Measurements from ENCODE around the gene NPAS3.

Gene NPAS3

DNA sequence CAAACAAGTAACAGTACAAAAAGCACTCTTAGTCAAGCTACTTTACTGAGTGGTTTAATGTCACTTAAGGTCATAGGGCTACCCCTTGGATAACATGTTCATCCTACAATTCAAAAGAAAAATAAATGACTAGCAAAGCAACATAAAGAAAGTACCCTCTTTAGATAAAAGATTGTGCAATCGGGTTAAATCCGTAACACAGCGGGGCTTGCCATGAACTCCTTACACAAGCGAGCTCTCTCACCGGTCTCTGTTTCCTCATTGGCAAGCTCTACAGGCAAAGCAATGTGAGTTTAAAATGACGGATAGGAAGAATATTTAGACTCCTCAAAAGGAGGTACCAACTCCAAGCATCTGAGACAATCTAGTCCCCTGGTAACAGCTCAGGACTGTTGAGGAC, 871.6 kb downstream of the NPAS3 start:
- no peak for DNase-seq

GRCh38 chr14:33811721-33812120, 873.0 kb downstream of the NPAS3 start:
- DNase-seq, result no peak

GRCh38 chr14:33812181-33812580, 873.5 kb downstream of the NPAS3 start:
- no peak for DNase-seq

DNA sequence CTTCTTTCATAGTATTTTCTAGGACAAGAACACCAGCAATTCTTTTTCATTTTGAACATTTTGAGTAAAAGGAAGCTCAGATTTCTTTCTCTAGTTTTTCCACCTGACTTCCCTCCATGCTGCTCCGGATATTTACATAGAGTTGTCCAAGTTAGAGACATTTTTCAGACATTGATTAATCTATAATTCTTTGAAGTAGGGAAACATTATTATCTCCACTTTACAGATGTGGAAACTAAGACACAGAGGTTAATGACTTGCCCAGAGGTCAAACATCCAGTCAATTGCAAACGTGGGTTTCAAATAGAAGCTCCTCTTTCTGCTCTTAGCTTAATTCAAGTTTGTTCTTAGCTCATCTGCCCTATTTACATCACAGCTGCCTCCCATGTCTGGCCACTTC, 873.9 kb downstream of the NPAS3 start:
- no peak for DNase-seq

DNA sequence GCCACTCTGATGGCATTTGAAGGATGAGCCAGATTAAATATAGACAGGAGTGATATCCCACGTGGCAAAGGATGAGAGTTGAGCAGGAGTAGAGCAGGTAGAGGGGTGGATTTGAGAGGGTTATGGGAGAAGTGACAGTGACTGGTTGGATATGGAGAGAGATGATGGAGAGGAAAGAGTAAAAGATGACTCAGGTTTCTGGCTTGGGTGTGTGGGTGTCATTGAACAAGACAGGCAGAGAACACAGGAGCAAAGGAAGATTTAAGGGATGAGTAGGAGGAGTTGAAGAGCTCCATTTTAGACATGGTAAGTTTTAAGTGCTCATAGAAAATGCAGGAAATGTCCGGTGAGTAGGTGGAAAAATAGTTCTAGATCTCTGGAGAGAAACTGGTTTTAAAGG, 875.3 kb downstream of the NPAS3 start:
- no peak for DNase-seq

DNA sequence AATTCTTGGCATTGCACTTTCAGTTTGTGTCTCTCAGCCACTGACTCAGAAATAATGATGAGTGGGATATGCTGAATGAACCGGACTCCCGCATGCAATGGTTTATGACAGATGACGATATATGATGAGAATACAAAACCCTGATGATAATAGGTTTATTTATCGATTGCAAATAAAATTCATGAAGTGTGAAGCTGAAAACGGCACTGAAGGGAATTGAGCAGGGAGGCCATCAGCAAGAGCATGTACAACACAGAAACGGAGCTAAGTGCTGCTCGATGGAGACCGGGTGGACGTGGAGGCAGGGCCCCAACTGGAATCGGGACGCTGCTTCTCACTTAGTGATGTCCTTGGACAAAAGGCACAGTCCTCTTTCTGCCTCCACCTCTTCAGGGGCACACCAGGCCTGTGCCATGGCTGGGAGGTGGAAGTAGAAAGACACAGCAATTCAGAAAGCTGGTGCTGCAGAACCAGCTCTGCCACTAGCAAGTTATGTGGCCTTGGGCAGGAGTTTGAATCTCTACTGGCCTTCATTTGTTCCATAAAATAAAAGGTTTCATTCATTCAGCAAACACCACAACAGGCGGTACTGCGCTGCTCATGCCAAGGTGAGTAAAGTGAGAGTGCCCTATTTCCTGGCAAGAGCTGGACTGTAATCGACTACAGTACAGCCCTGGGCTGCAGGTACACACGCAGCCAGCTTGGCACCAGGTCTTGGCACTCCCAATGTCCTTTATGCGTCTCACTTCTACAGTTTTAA, 895.2 kb downstream of the NPAS3 start:
- no peak for DNase-seq

GRCh38 chr14:33834466-33835260, 896.0 kb downstream of the NPAS3 start:
- no peak for DNase-seq

GRCh38 chr14:33835261-33835655, 896.6 kb downstream of the NPAS3 start:
- no peak for DNase-seq

DNA sequence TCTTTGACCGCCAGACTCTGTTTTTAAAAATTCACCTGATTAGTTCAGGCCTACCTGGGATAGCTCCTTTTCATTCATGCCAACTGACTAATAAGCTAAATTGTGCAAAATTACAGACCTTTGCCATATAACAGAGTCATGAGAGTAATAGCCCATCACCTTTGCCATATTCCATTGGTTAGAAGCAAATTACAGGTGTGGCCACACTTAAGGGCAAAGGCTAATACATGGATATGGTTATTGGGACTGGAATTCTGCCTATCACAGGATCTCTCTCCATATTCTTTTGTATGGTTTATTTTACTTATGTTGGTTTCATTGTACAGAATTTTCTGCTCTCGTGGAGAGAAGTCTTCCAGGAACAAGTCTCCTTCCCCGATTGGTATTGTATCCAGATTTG, 897.0 kb downstream of the NPAS3 start:
- DNase-seq, result no peak

- no peak for DNase-seq
Observed at GRCh38 chr14:33836203-33836899, 897.7 kb downstream of the NPAS3 start.

DNA sequence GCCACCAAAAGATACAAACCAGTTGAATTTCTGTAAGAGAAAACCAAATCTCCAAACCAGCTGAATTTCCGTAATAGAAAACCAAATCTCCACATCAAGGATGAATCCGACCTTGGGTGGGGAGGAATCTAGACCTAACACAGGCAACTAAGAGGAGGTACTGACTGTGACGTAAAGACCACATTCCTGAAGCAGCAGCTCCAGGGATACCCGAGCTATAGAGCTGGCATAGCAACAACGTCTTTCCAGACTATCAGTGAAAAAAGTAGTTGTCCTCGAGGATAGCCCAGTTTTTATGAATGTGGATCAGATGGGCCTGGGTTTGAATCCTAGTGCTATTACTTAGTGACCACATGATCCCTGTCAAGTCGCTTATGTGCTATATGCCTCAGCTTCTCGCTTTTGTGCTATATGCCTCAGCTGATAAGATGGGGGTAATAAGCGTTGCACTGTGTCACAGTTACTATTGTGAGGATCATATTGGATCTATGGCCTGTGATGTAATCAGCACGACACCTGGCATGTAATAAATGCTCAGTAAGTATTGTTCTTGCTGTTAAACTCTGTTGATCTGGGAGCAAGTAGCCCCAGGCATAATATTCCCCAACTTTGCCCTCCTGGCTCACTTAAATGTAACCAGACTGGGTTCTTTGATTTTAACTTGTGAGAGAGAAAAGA, 898.4 kb downstream of the NPAS3 start:
- DNase-seq, result no peak

GRCh38 chr14:33837943-33838683, 899.4 kb downstream of the NPAS3 start:
- DNase-seq, result no peak

DNA sequence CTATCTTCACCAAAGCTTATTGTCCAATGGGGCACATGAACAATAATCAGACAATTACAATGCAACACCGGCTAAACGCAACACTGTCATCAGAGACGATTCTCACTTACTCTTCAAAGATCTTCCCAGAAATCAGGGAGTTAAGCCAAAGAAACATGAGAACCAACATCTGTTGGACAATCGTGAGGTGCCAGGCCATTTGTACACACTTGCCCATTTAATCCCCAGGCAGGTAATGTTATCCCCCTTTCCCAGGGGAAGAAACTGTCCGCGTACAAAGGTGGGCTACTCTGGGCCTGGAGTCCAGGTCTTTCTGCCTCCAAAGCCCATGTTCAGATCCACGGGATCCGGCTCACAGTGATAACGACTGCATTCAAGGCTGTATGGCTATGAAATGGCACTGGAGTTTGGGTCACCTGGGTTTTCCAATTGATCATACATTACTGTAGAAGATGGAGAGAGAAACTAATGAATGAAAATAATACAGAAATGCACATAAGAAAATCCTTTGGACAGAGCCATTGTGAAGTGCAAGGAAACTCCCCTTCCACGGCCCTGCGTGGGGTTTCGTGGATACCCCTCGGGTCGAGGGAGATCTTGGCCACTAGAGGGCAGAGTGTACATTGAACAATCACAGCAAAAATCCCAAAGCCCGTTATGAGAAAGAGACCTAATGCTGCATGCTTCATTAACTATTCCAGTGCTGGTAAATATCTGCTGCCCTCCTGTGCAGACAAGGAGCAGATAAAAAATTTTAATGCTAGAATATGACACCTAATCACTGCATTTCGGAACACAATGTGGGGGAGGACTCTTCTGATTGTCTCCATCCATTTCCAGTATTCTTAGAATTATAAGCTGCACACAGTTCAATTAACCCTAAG, 900.8 kb downstream of the NPAS3 start:
- DNase-seq, result peak; percentile 69

GRCh38 chr14:33840797-33841196, 902.1 kb downstream of the NPAS3 start:
- DNase-seq, result no peak

GRCh38 chr14:33842299-33842698, 903.6 kb downstream of the NPAS3 start:
- no peak for DNase-seq

GRCh38 chr14:33844118-33844517, 905.4 kb downstream of the NPAS3 start:
- DNase-seq, result no peak

DNA sequence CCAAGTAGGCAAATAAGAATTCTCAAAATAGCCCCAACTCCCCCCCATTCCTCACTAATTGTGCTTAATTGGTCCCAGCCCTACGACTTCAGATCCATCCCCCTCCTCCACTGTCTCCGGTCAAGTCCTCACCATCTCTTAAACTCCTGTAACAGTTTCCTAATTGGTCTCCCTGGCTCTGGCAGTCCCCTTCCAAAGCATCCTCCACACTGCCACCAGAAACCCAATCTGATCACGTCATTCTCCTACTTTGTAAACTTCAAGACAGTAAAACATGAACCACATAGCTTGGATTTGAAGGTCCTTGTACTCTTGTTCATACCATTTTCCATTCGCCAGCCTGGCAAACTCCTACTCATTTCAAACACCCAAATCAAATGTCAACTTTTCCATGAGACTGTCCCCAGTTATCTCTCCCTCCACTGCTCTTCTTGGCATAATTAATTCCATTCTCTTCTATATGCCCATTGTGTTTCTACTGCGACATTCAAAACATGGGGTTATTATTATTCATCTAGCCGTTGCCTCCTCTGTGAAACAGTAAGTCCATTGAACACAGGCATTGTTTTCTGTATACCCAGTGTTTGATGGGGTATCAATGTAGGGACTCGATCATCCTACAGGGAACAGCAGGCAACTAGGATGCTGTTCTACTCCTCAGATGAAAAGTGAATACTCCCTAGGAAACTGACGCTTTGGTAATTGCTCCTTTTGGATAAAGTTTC, 907.6 kb downstream of the NPAS3 start:
- no peak for DNase-seq

GRCh38 chr14:33847066-33847465, 908.4 kb downstream of the NPAS3 start:
- DNase-seq, result no peak

DNA sequence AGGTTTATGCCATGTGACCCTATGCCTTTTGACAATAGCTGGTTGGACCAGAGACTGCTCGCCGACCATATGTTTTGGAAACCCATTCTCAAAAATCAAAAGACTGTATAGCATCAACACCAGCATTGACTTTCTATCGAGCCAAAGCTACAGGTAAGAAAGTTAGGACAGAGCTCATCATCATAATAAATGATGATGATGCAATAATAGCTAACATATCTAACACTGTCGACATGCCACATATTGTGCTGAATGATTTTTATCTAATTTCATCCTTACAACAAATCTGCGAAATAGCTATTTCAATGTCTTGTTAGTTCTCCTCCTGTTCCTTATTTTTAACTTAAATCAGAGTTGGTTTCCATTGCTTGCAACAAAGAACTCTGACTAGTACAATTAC, 909.3 kb downstream of the NPAS3 start:
- DNase-seq, result no peak

DNA sequence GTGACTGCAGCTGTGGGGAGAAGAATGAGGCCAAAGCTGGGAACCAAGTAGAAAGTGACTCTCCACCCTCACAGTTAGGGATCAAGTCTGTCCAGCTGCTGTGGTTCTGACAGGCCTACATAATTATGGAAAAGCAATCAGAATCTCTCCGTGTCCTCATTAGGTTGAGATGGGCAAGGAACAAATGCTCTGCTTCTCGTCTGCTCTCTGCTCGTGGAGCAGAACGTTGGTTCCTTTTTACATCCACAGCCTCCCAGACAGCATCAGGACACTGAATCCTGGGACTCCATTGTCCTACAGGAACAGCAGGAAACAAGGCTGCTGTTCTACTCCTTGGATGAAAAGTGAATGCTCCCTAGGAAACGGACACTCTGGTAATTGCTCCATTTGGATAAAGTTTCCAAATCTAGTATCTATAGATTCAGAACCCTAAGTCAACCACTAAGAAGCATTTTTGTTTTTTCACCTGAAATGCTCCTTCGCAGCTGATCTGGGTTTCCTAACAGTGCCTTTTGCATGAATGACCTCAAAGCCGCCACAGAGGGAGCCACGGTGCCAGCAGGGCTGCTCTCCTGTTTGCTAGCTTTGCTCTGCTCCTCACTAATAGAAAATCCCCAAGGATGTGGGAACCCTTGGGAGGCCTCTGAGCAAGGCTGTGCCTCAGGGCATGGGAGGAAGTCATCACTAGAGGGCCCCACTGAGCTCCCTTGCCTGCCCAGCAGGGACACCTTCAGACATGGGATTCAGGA, 910.2 kb downstream of the NPAS3 start:
- DNase-seq, result peak; percentile 48
